OCI-LY7 (cell line): Measurements from ENCODE around the gene DLGAP4. TPM values are rescaled to one million over a fixed set of nuclear protein-coding genes. Genes with fewer than 3 reads are reported as not detected.

Experiments used
- BruUV-seq: library from RNA; stranded (reverse); fragments of 400-500 nt; replicated peaks from 2 replicates; lab custom pipeline; 2021; lab: Mats Ljungman, UMichigan
- CTCF ChIA-PET: fragments of 300-600 bp; sonication (Branson Sonifier 250); formaldehyde crosslinking; loops from one replicate; lab custom pipeline; 2022; ENCODE audit warnings: antibody characterized with exemption; ENCODE audit not compliant: unreplicated experiment; lab: Charles Lee
- POLR2A ChIA-PET: fragments of 300-600 bp; sonication (Branson Sonifier 250); formaldehyde crosslinking; loops from one replicate; lab custom pipeline; 2022; ENCODE audit warnings: antibody characterized with exemption; lab: Charles Lee
- DNase-seq: peaks from one replicate; pipeline ENCODE4 v3.0.0-alpha.2; 2015; ENCODE audit warnings: low spot score
- H2AFZ ChIP-seq: fragments of 200-600 bp; sonication (generic), shearing (Covaris generic); 2 replicates; pipeline ENCODE4 v1.6.1; 2014; ENCODE audit warnings: mild to moderate bottlenecking, antibody characterized with exemption, low read length, moderate library complexity
- H3K27ac ChIP-seq: fragments of 200-600 bp; sonication (generic); 2 replicates; pipeline ENCODE4 v1.5.1; 2014; ENCODE audit warnings: mixed run types, low read depth, mild to moderate bottlenecking, moderate library complexity, low read length, inconsistent platforms; ENCODE audit not compliant: poor library complexity, severe bottlenecking
- H3K36me3 ChIP-seq: fragments of 200-600 bp; sonication (generic); 2 replicates; pipeline ENCODE4 v1.6.1; 2014; ENCODE audit warnings: mild to moderate bottlenecking, antibody characterized with exemption, low read length, moderate library complexity, mixed read lengths; ENCODE audit not compliant: insufficient read depth
- H3K4me1 ChIP-seq: fragments of 200-600 bp; sonication (generic); 2 replicates; pipeline ENCODE4 v1.5.1; 2014; ENCODE audit warnings: mild to moderate bottlenecking, low read length; ENCODE audit not compliant: insufficient read depth, poor library complexity, severe bottlenecking
- H3K4me2 ChIP-seq: fragments of 200-600 bp; sonication (generic); 2 replicates; pipeline ENCODE4 v1.6.1; 2014; ENCODE audit warnings: mild to moderate bottlenecking, low read length
- H3K4me3 ChIP-seq: fragments of 200-600 bp; sonication (generic); 2 replicates; pipeline ENCODE4 v1.5.1; 2014; ENCODE audit warnings: mild to moderate bottlenecking, low read depth, low read length; ENCODE audit not compliant: poor library complexity, severe bottlenecking
- H3K79me2 ChIP-seq: fragments of 200-600 bp; sonication (generic); 2 replicates; pipeline ENCODE4 v1.6.1; 2016; ENCODE audit warnings: low read depth, mild to moderate bottlenecking, low read length, moderate library complexity, mixed read lengths; ENCODE audit not compliant: insufficient read depth
- H3K9me2 ChIP-seq: fragments of 200-600 bp; sonication (generic); 2 replicates; pipeline ENCODE4 v1.6.1; 2016; ENCODE audit warnings: mild to moderate bottlenecking, low read length, mixed read lengths; ENCODE audit not compliant: insufficient read depth
- H3K9me3 ChIP-seq: fragments of 200-600 bp; sonication (generic); 2 replicates; pipeline ENCODE4 v1.6.1; 2014; ENCODE audit warnings: mild to moderate bottlenecking, mixed run types, low read length, mixed read lengths
- H4K20me1 ChIP-seq: fragments of 200-600 bp; sonication (generic); 2 replicates; pipeline ENCODE4 v1.6.1; 2014; ENCODE audit warnings: mild to moderate bottlenecking, antibody characterized with exemption, low read length, moderate library complexity, mixed read lengths; ENCODE audit not compliant: insufficient read depth
- CTCF ChIP-seq: fragments of 200-600 bp; sonication (generic); conservative IDR thresholded peaks from 2 replicates; pipeline ENCODE4 v1.5.1; 2014; ENCODE audit warnings: mild to moderate bottlenecking, antibody characterized with exemption, low read length, moderate library complexity, mixed read lengths
- EZH2phosphoT487 ChIP-seq: fragments of 200-600 bp; sonication (generic); IDR thresholded peaks from 2 replicates; pipeline ENCODE4 v1.6.1; 2018; ENCODE audit warnings: low read depth, borderline replicate concordance, mild to moderate bottlenecking, mixed run types, antibody characterized with exemption, low read length, moderate library complexity, mixed read lengths
- intact Hi-C: fragments of 100-400 bp; cut with micrococcal nuclease; formaldehyde crosslinking; loops from one replicate; pipeline ENCODE4 v1.10.0; 2022; ENCODE audit not compliant: unreplicated experiment
- total RNA-seq, 2 experiments: library from RNA; depleted of rRNA in 1 of 2; stranded (reverse); fragments of >200 nt in 1 of 2; shearing (Covaris generic) in 1 of 2; gene quantifications; 2 replicates each; pipeline ENCODE4 v1.2.3, GENCODE V29; 2014 to 2022

The DLGAP4 gene
- total RNA-seq, 2 experiments from 2014 or later, result 7.7 to 41.6 TPM

DNA sequence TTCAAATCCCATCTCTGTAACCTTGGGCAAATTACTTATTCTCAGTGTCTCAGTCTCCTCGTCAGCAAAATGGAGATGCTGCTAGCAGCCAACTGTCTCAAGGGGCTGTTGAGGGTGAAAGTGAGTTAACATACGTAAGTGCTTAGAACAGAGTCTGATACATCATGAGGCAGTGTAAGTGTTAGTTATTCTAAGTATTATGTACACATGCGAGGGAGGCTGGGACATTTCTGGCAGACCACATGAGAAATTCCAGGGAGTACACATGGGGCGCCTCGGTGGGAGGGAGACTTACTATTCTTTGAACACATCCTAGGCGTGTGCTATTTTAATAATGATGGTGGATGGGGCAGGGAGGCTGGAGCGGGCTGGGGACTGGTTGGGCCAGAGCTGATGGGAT is 99.1 kb downstream of the DLGAP4 start:
- DNase-seq, result no peak
- POLR2A ChIA-PET, result no interaction called here
- BruUV-seq, result no TSS peak
- Histone ChIP-seq H3K4me3 (no peak overlapping the region), H4K20me1 (no peaks in the 10 kb centered on the region), H3K4me1 (no peaks in the 10 kb centered on the region), H3K36me3 (no peaks in the 10 kb centered on the region), H3K9me2 (no peaks in the 10 kb centered on the region), H3K27ac (no peak overlapping the region), H2AFZ (no peak overlapping the region), H3K4me2 (no peak overlapping the region), H3K9me3 (no peaks in the 10 kb centered on the region), H3K79me2 (no peaks in the 10 kb centered on the region)
- intact Hi-C loops, result no loop called here
- no peak for TF ChIP-seq CTCF
- no peak for TF ChIP-seq EZH2phosphoT487
- CTCF ChIA-PET, result no interaction called here

DNA sequence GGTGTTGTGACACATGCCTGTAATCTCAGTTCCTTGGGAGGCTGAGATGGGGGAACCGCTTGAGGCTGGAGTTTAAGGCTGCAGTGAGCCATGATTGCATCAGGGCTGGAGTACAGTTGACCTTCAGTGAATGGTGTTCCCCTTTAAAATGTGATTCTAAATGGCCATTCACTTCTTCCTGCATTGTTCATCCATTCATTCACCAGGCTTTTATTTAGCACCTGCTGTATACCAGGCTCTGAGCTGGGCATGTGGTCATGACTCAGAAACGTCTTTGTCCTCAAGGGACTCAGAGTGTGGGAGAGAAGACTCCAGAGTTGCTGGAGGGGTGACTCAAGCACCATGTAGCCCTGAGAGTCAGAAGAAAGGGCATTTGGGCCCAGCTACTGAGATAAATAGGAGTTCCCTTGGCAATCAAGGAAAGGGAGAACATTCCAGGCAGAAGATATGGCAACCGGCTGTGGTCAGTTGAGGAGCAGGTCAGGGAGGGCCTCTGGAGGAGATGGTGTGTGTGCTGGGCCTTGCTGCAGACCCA is 101.1 kb downstream of the DLGAP4 start:
- no peaks in the 10 kb centered on the region for H3K9me2 ChIP-seq
- H3K4me1 ChIP-seq, result no peaks in the 10 kb centered on the region
- H4K20me1 ChIP-seq, result no peaks in the 10 kb centered on the region
- CTCF ChIA-PET, result no interaction called here
- TF ChIP-seq EZH2phosphoT487 (no peak), CTCF (no peak)
- POLR2A ChIA-PET, result no interaction called here
- intact Hi-C loops, result no loop called here
- H3K4me2 ChIP-seq, result no peak overlapping the region
- no peaks in the 10 kb centered on the region for H3K9me3 ChIP-seq
- H3K4me3 ChIP-seq, result no peak overlapping the region
- no TSS peak for BruUV-seq
- no peak overlapping the region for H3K27ac ChIP-seq
- no peaks in the 10 kb centered on the region for H3K79me2 ChIP-seq
- no peak for DNase-seq
- H2AFZ ChIP-seq, result no peak overlapping the region
- H3K36me3 ChIP-seq, result no peaks in the 10 kb centered on the region

DNA sequence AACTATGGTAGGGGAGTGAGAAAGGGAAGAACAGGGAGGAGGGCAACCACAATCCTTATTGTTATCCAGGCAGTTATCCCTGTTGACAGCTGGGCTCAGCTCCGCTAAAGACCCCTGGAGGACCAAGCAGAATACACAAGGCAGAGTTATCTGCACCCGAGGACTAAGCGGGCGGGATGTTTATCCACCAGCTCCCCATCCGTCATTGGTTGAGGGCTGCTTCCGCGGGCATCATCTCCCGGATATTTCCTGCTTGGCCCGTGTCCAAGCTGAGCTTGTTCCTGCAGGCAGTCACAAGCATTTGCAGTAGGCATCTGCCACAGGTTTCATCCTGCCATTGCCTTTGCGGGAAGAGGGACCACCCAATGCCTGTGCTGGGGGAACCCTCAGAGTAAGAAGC is 102.1 kb downstream of the DLGAP4 start:
- Histone ChIP-seq H4K20me1 (no peaks in the 10 kb centered on the region), H2AFZ (no peak overlapping the region), H3K9me3 (no peaks in the 10 kb centered on the region), H3K79me2 (no peaks in the 10 kb centered on the region), H3K27ac (no peak overlapping the region), H3K36me3 (no peaks in the 10 kb centered on the region), H3K4me2 (no peak overlapping the region), H3K4me1 (no peaks in the 10 kb centered on the region), H3K9me2 (no peaks in the 10 kb centered on the region), H3K4me3 (no peak overlapping the region)
- DNase-seq, result no peak
- ChIA-PET CTCF (no interaction called here), POLR2A (no interaction called here)
- intact Hi-C loops, result no loop called here
- TF ChIP-seq EZH2phosphoT487, result no peak
- no peak for TF ChIP-seq CTCF
- no TSS peak for BruUV-seq
